Measurements from ENCODE around the gene CLIC4. TPM values are rescaled to one million over a fixed set of nuclear protein-coding genes. Genes with fewer than 3 reads are reported as not detected.

CLIC4 gene
- total and polyA plus RNA-seq, 10 of the 15 experiments (the other 5 are each of a cell fraction or from before 2014, with no cell fraction given): 20.4 to 107 (median 69.6) TPM

- in situ Hi-C loops (cut with MboI): no loop called here
- H3K9me3 ChIP-seq (replicated peaks; ENCODE audit: control insufficient read depth, insufficient read depth, low read length): peaks cover 2% of the 10 kb centered on the region
- H3K9ac ChIP-seq (ENCODE audit: control insufficient read depth, insufficient read depth, low read length): no peak overlapping the region
- RAD21 ChIA-PET (ENCODE audit: unreplicated experiment): interaction anchor here (0.5 kb wide), 1 partner anchor 189 kb away, joined by 3 read pairs; no protein-coding TSS in a partner anchor
- H4K20me1 ChIP-seq (ENCODE audit: control insufficient read depth, insufficient read depth): no peaks in the 10 kb centered on the region
- no TSS peak for BruUV-seq (replicated peaks)
- H3K79me2 ChIP-seq (ENCODE audit: control insufficient read depth, insufficient read depth, low read length): no peaks in the 10 kb centered on the region
- intact Hi-C loops (cut with micrococcal nuclease; ENCODE audit: unreplicated experiment): no loop called here
- POLR2A ChIA-PET: no interaction called here
- SMC1A ChIA-PET (ENCODE audit: uncharacterized antibody, unreplicated experiment): no interaction called here
- H3K4me3 ChIP-seq: no peak overlapping the region
- no peak overlapping the region for H3K4me2 ChIP-seq (ENCODE audit: control insufficient read depth, insufficient read depth)
- DNase-seq (ENCODE audit: low read depth, low spot score) (no peak), ATAC-seq (peak; percentile 50), FAIRE-seq (no peak)
- H3K4me1 ChIP-seq (ENCODE audit: control insufficient read depth, insufficient read depth, low read length): no peaks in the 10 kb centered on the region
- no peak for TF ChIP-seq ASH2L (IDR thresholded peaks at IDR 0.05; ENCODE audit: borderline replicate concordance, low read depth)
- TF ChIP-seq CHD4 (IDR thresholded peaks at IDR 0.05): no peak
- TF ChIP-seq RUNX3 (IDR thresholded peaks at IDR 0.05; ENCODE audit: low read length): no peak
- no peak for TF ChIP-seq E2F4 (IDR thresholded peaks at IDR 0.05; ENCODE audit: low read depth, low read length)
- TF ChIP-seq SMARCA5 (IDR thresholded peaks at IDR 0.05): no peak
- no peak for TF ChIP-seq MYB (IDR thresholded peaks at IDR 0.05; ENCODE audit: borderline replicate concordance, low read depth, low read length)
- TF ChIP-seq SREBF1 (IDR thresholded peaks at IDR 0.05; ENCODE audit: low read length): no peak
- no peak for TF ChIP-seq CBFB (IDR thresholded peaks at IDR 0.05; ENCODE audit: low read depth)
- no peak for TF ChIP-seq BACH1 (IDR thresholded peaks at IDR 0.05; ENCODE audit: borderline replicate concordance)
- no peak for TF ChIP-seq ZBTB33 (IDR thresholded peaks at IDR 0.05)
- TF ChIP-seq FOXK2 (IDR thresholded peaks at IDR 0.05): no peak
- TF ChIP-seq, protein P1, sequence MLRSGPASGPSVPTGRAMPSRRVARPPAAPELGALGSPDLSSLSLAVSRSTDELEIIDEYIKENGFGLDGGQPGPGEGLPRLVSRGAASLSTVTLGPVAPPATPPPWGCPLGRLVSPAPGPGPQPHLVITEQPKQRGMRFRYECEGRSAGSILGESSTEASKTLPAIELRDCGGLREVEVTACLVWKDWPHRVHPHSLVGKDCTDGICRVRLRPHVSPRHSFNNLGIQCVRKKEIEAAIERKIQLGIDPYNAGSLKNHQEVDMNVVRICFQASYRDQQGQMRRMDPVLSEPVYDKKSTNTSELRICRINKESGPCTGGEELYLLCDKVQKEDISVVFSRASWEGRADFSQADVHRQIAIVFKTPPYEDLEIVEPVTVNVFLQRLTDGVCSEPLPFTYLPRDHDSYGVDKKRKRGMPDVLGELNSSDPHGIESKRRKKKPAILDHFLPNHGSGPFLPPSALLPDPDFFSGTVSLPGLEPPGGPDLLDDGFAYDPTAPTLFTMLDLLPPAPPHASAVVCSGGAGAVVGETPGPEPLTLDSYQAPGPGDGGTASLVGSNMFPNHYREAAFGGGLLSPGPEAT (IDR thresholded peaks at IDR 0.05; ENCODE audit: low read depth): no peak
- no peak for TF ChIP-seq MTA2 (IDR thresholded peaks at IDR 0.05; ENCODE audit: low read depth)
- TF ChIP-seq SMAD1 (IDR thresholded peaks at IDR 0.05; ENCODE audit: low read depth, partially characterized antibody): no peak
- TF ChIP-seq E4F1 (IDR thresholded peaks at IDR 0.05; ENCODE audit: borderline replicate concordance, partially characterized antibody): no peak
- TF ChIP-seq TCF12 (IDR thresholded peaks at IDR 0.05; ENCODE audit: low read depth, low read length): no peak
- no peak for TF ChIP-seq NFYB (IDR thresholded peaks at IDR 0.05; ENCODE audit: insufficient read depth, low read depth, low read length)
- no peak for TF ChIP-seq MAX (IDR thresholded peaks at IDR 0.05; ENCODE audit: low read depth, low read length)
- H3K27ac ChIP-seq (ENCODE audit: control insufficient read depth, insufficient read depth): no peak overlapping the region
- 19% methylated on average over 6 of the region's 6 CpGs for WGBS (ENCODE audit: insufficient coverage, insufficient replicate concordance, low lambda C conversion rate, missing lambda C conversion rate)
- CTCF ChIA-PET: interaction anchor here (1.1 kb wide), 1 partner anchor 28 kb away, joined by 4 read pairs; no protein-coding TSS in a partner anchor
- H3K27me3 ChIP-seq (replicated peaks in 1 of 2; ENCODE audit: control insufficient read depth in 2 of 2, insufficient read depth in 2 of 2, low read length in 1 of 2): no peaks in the 10 kb centered on the region; a peak in 3 of 4 replicates
- H2AFZ ChIP-seq (ENCODE audit: control insufficient read depth, low read depth, low read length): no peak overlapping the region
- H3K36me3 ChIP-seq (ENCODE audit: control insufficient read depth in 2 of 2, insufficient read depth in 2 of 2, low read length in 1 of 2): no peaks in the 10 kb centered on the region
Measured at GRCh38 chr1:24878045-24878444, 132.8 kb downstream of the CLIC4 start.
